ENCODE results near the gene NELL2. TPM values are rescaled to one million over a fixed set of nuclear protein-coding genes. Genes with fewer than 3 reads are reported as not detected.

NELL2 gene
- total and polyA plus RNA-seq, 2 donors (not counting 1 experiment from before 2014, with no cell fraction given), result 0.17 TPM; not detected in 1

DNA sequence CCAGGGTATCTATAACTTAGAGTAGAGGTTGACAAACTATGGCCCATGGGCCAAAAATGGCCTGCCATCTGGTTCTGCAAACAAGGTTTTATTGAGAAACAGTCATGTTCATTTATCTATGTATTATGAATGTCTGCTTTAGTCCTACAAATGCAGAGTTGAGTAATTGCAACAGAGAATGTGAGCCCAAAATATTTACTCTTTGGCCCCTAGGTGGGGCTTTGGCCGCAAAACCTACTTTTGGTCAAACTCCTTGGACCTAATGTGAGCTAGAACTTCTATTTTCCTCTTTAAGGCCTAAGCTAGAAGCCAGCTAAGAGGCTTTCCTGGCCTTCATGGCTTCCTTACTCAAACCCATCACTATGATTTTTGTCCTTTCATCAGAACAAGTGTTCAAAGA, 379.1 kb downstream of the NELL2 start:
- Histone ChIP-seq H4K20me1 (ENCODE audit: control insufficient read depth, extremely low read depth, insufficient read depth, low read length) (no peaks in the 10 kb centered on the region), H3K9me3 (ENCODE audit: control insufficient read depth, insufficient read depth, low read depth, low read length) (no peaks in the 10 kb centered on the region), H3K4me1 (ENCODE audit: control insufficient read depth, extremely low read depth, insufficient read depth, low read length) (no peaks in the 10 kb centered on the region), H3K4me2 (ENCODE audit: extremely low read depth, insufficient read depth, low read length) (no peak overlapping the region), H3K4me3 (replicated peaks in 1 of 4; ENCODE audit: control extremely low read depth in 1 of 4, insufficient read depth in 1 of 4, low read depth in 3 of 4, low read length in 4 of 4) (no peak overlapping the region), H3K9ac (ENCODE audit: insufficient read depth, low read length) (no peak overlapping the region), H3K36me3 (ENCODE audit: control insufficient read depth, insufficient read depth, low read length) (no peaks in the 10 kb centered on the region), H3K79me2 (ENCODE audit: control insufficient read depth, insufficient read depth, low read length) (no peaks in the 10 kb centered on the region), H3K27ac (ENCODE audit: insufficient read depth, low read length) (no peak overlapping the region), H3K27me3 (ENCODE audit: control insufficient read depth, insufficient read depth, low read length) (no peaks in the 10 kb centered on the region), H2AFZ (ENCODE audit: low read length) (no peak overlapping the region)
- TF ChIP-seq EZH2 (IDR thresholded peaks at IDR 0.05; ENCODE audit: low read length, missing control alignments), result no peak
- TF ChIP-seq, protein P1, sequence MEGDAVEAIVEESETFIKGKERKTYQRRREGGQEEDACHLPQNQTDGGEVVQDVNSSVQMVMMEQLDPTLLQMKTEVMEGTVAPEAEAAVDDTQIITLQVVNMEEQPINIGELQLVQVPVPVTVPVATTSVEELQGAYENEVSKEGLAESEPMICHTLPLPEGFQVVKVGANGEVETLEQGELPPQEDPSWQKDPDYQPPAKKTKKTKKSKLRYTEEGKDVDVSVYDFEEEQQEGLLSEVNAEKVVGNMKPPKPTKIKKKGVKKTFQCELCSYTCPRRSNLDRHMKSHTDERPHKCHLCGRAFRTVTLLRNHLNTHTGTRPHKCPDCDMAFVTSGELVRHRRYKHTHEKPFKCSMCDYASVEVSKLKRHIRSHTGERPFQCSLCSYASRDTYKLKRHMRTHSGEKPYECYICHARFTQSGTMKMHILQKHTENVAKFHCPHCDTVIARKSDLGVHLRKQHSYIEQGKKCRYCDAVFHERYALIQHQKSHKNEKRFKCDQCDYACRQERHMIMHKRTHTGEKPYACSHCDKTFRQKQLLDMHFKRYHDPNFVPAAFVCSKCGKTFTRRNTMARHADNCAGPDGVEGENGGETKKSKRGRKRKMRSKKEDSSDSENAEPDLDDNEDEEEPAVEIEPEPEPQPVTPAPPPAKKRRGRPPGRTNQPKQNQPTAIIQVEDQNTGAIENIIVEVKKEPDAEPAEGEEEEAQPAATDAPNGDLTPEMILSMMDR (conservative IDR thresholded peaks at IDR 0.05 in 1 of 2, IDR thresholded peaks at IDR 0.05 in 1 of 2; ENCODE audit: low read depth in 1 of 2, low read length in 2 of 2), result no peak
- no peak for DNase-seq (ENCODE audit: low read depth in 2 of 2)

DNA sequence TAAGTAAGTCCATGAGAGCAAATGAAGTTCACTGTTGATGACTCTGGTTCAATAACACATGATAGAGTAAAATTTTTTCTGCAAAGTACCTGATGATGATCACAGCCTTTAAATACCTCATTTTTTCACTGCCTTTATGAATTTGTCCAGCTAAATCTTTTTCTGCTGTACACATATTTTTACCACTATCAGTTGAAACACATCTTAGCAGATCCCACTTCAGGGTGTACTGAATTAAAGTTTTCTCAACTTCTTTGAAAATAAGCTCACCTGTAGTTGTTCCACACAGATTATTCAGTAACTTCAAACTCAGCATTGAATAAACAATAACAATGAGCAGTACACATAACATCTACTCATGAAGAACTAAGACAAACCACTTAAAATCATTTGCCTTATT, 385.9 kb downstream of the NELL2 start:
- no peak for TF ChIP-seq EZH2 (IDR thresholded peaks at IDR 0.05; ENCODE audit: low read length, missing control alignments)
- TF ChIP-seq, protein P1 (conservative IDR thresholded peaks at IDR 0.05 in 1 of 2, IDR thresholded peaks at IDR 0.05 in 1 of 2; ENCODE audit: low read depth in 1 of 2, low read length in 2 of 2), result no peak
- H3K27ac ChIP-seq (ENCODE audit: insufficient read depth, low read length), result no peak overlapping the region
- H3K4me3 ChIP-seq (replicated peaks in 1 of 4; ENCODE audit: control extremely low read depth in 1 of 4, insufficient read depth in 1 of 4, low read depth in 3 of 4, low read length in 4 of 4), result no peak overlapping the region
- no peaks in the 10 kb centered on the region for H3K4me1 ChIP-seq (ENCODE audit: control insufficient read depth, extremely low read depth, insufficient read depth, low read length)
- H3K79me2 ChIP-seq (ENCODE audit: control insufficient read depth, insufficient read depth, low read length), result no peaks in the 10 kb centered on the region
- H4K20me1 ChIP-seq (ENCODE audit: control insufficient read depth, extremely low read depth, insufficient read depth, low read length), result no peaks in the 10 kb centered on the region
- no peaks in the 10 kb centered on the region for H3K9me3 ChIP-seq (ENCODE audit: control insufficient read depth, insufficient read depth, low read depth, low read length)
- no peak overlapping the region for H2AFZ ChIP-seq (ENCODE audit: low read length)
- no peak overlapping the region for H3K4me2 ChIP-seq (ENCODE audit: extremely low read depth, insufficient read depth, low read length)
- no peak for DNase-seq (ENCODE audit: low read depth in 2 of 2)
- H3K9ac ChIP-seq (ENCODE audit: insufficient read depth, low read length), result no peak overlapping the region
- no peaks in the 10 kb centered on the region for H3K27me3 ChIP-seq (ENCODE audit: control insufficient read depth, insufficient read depth, low read length)
- H3K36me3 ChIP-seq (ENCODE audit: control insufficient read depth, insufficient read depth, low read length), result no peaks in the 10 kb centered on the region

DNA sequence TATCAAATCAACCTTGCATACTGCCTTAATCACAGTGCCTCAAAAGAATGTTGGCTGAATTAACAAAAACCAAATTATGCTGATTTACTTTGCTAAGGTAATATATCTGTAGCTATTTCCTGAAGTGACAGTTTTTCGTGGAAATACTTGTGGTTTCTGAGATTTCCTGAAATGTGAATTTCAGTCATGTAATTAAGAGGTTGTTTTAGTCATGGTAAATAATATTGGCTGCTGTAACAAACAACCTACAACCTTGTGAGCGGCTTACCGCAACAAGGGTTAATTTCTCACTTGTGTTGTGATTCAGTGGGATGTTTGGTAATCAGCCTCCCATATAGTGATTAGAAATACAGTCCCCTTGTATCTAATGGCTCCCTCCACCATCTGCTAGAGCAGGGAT, 387.9 kb downstream of the NELL2 start:
- no peak overlapping the region for H3K4me2 ChIP-seq (ENCODE audit: extremely low read depth, insufficient read depth, low read length)
- no peak overlapping the region for H3K4me3 ChIP-seq (replicated peaks in 1 of 4; ENCODE audit: control extremely low read depth in 1 of 4, insufficient read depth in 1 of 4, low read depth in 3 of 4, low read length in 4 of 4)
- no peaks in the 10 kb centered on the region for H3K27me3 ChIP-seq (ENCODE audit: control insufficient read depth, insufficient read depth, low read length)
- H3K36me3 ChIP-seq (ENCODE audit: control insufficient read depth, insufficient read depth, low read length), result no peaks in the 10 kb centered on the region
- DNase-seq (ENCODE audit: low read depth in 2 of 2), result no peak
- no peak overlapping the region for H3K9ac ChIP-seq (ENCODE audit: insufficient read depth, low read length)
- no peaks in the 10 kb centered on the region for H3K79me2 ChIP-seq (ENCODE audit: control insufficient read depth, insufficient read depth, low read length)
- no peaks in the 10 kb centered on the region for H4K20me1 ChIP-seq (ENCODE audit: control insufficient read depth, extremely low read depth, insufficient read depth, low read length)
- H2AFZ ChIP-seq (ENCODE audit: low read length), result no peak overlapping the region
- no peaks in the 10 kb centered on the region for H3K4me1 ChIP-seq (ENCODE audit: control insufficient read depth, extremely low read depth, insufficient read depth, low read length)
- no peak for TF ChIP-seq EZH2 (IDR thresholded peaks at IDR 0.05; ENCODE audit: low read length, missing control alignments)
- TF ChIP-seq, protein P1 (conservative IDR thresholded peaks at IDR 0.05 in 1 of 2, IDR thresholded peaks at IDR 0.05 in 1 of 2; ENCODE audit: low read depth in 1 of 2, low read length in 2 of 2), result no peak
- H3K27ac ChIP-seq (ENCODE audit: insufficient read depth, low read length), result no peak overlapping the region
- H3K9me3 ChIP-seq (ENCODE audit: control insufficient read depth, insufficient read depth, low read depth, low read length), result no peaks in the 10 kb centered on the region
